Neural progenitor cell (in vitro differentiated cells): ENCODE results near the gene SRXN1.
"Not testable (repeated sequence)": the region's sequence is repeated elsewhere in the genome, so short reads cannot be mapped to it uniquely, and the experiment has no call there.

ENCODE experiments used
- CTCF ChIP-seq: fragments of 200-600 bp; sonication (generic); IDR thresholded peaks from 2 replicates; pipeline ENCODE4 v1.5.1; 2017; ENCODE audit warnings: antibody characterized with exemption, mild to moderate bottlenecking
- EZH2 ChIP-seq: fragments of 200-600 bp; sonication (generic); IDR thresholded peaks from 2 replicates; pipeline ENCODE4 v1.6.1; 2017; ENCODE audit warnings: antibody characterized with exemption, mild to moderate bottlenecking, moderate library complexity

GRCh38 chr20:642013-642397 is 11.0 kb downstream of the SRXN1 start:
- TF ChIP-seq CTCF, EZH2: not testable (repeated sequence)
